HG02642 (cell line): ENCODE results near the gene SIRT7.
"Not testable (repeated sequence)": the region's sequence is repeated elsewhere in the genome, so short reads cannot be mapped to it uniquely, and the experiment has no call there.

Experiments
- ATAC-seq: cut with Tn5 transposase; IDR thresholded peaks from one replicate; pipeline ENCODE4 v1.9.1; 2021; ENCODE audit warnings: mild to moderate bottlenecking; ENCODE audit not compliant: unreplicated experiment, poor library complexity

SIRT7 gene

DNA sequence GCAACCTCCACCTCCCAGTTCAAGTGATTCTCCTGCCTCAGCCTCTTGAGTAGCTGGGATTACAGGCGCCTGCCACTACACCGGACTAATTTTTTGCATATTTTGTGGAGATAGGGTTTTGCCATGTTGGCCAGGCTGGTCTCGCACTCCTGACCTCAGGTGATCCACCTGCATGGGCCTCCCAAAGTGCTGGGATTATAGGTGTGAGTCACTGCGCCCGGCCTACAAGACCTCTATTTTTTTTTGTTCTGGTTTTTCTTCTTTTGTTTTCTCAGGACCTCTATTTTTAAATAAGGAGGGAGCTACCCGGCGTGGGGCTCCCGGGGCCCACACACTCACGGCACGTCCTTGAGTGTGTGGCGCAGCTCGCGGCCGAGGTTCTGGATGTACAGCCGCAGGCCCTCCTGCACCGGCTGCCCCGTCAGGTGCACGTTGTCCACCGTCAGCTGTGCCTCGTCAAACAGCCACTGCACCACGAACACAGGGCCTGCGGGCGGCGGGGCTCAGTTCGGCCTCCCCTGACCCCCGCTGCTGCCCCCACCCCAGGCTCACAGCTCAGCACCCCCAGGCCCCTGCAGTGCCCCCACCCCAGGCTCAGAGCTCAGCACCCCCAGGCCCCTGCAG is 37.2 kb upstream of the SIRT7 start:
- ATAC-seq, result no peak

DNA sequence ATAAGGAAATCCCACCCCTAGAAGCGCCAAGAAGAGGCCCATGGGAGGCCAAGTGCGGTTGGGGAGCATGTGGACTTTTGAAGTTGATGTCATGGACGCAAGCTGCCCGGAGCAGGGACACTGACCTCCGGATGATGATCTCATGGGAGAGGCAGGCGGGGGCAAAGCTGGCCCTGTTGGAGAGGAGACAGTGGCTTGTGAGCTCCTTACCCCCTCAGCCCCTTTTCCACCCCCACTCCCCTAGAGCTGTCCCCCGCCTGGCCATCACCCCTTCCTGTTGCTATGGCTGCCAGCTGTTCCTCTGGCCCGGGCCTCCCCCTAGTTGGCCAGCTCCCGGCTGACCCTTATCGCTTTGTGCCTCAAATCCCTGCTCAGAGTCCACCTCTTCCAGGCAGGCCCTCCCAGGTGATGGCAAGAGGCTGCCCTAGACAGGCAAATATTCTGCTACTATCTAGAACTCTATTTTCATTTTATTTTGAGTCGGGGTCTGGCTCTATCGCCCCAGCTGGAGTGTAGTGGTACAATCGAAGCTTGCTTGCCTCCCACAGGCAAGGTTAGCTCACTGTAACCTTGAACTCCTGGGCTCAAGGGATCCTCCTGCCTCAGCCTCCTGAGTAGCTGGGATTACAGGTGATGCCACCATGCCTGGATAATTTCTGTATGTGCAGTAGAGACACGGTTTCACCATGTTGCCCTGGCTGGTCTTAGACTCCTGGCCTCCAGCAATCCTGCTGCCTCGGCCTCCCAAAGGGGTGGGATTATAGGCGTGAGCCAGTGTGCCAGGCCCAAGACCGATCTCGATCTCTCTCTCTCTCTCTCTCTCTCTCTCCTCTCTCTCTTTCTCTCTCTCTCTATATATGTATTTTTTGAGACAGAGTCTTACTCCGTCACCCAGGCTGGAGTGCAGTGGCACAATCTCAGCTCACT is 36.4 kb upstream of the SIRT7 start:
- ATAC-seq, result no peak

DNA sequence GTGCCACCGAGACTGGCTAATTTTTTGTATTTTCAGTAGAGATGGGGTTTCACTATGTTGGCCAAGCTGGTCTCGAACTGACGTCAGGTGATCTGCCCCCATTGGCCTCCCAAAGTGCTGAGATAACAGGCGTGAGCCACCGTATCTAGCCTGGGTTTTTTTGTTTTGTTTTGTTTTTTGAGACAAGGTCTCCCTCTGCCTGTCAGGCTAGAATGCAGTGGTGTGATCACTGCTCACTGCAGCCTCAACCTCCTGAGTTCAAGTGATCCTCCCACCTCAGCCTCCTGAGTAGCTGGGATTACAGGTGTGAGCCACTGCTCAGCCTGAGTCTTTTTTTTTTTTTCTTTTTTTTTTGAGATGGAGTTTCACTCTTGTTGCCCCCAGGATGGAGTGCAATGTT is 35.5 kb upstream of the SIRT7 start:
- ATAC-seq, result not testable (repeated sequence)

DNA sequence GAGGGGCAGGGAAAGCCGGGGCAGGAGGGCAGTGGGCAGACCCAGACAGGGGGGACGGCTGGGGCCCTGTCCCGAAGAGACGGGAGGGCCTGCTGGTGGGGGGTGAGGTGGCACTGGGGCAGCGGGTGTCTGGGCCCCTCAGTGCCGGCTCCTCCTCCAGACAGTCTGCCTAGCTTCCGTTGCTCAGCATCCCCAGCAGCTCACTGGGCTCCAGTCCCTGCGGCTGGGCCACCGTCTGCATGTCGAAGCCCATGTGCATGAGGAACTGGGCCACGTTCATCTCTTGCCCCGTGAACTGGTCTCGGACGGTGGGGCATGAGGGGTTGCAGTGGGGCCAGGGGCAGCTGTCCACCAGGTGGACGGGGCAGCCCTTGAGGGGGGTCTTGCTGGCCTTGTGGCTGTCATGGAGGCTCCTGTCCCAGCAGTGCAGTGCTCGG is 34.8 kb upstream of the SIRT7 start:
- no peak for ATAC-seq

DNA sequence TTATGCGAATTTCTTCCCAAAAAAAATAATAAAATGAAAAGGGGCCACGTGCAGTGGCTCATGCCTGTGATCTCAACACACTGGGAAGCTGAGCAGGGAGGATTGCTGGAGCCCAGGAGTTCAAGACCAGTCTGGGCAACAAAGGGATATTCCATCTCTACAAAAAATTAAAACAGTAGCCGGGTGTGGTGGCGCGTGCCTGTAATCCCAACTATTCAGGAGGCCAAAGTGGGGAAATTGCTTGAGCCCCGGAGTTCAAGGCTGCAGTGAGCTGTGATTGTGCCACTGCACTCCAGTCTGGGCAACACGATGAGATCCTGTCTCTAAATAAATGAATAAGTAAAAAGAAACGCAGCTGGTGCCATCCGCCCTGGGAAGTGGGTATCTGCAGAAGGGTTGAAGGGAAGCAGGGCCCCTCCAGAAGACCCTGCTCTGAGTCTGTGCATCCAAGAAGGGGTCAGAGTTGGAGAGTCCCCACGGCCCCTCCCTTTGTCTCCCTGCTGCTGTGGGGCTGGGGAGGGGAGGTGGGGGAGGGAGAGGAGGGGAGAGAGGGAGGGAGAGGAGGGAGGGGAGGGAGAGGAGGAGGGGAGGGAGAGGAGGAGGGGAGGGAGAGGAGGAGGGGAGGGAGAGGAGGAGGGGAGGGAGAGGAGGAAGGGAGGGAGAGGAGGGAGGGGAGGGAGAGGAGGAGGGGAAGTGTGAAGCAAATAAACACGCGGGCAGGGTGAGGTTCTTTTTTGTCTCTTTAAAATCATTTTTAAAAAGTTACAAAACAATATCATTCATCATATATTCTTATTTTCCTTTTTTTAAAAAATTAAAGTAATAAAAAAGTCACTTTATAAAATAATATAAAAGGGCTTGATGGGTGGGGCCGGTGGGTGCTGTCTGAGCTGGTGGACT is 34.1 kb upstream of the SIRT7 start:
- ATAC-seq, result no peak

DNA sequence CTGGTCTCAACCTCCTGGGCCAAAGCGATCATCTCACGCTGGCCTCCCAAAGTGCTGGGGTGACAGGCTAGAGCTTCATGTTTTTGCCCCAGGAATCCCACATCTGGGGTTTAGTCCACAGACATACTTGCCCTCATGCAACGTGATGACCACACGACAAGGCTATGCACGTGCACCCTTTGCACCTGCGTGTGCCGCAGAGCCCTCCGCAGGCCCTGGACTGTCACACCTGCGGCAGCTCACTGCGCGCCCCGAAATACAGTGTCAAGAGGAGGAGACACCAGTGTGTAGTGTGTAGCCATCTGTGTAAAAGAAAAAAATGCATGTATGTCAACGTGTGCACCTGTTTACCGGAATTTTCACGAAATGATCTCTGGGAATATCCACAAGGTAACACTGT is 32.5 kb upstream of the SIRT7 start:
- ATAC-seq, result no peak

DNA sequence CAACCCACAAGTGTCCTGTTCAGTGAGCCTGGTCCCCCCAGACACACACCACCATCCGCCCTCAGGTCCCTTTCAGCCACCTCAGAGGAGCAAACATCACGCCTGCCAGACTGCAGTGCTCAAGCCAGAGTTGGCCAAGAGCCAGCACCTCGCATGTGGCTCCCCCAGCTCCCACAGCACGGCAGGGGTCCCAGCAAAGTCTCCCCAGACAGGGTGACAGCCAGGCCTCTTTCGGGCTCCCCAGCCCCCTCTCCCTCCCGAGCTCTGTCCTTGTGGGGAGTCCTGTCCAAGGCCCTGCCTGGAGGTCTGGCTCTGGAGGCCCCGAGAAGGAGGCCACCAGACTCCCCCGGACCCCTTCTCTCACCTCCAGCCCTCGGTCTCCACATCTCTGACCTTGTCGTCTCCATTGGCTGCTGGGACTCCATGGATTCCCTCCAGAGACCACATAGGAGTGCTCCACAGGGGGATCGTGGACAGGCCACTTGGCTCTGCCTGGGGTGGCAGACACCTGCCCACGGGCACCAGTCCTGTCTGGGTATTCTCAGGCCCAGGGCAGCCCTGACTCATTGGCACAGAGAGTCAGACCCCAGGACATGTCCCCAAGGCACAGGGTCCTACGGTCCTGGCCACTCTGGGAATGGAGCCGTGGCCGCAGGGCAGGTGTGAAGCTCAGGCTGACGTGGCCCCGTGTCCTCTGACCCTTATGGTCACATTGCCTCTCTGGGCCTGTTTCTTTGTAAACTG is 30.8 kb upstream of the SIRT7 start:
- no peak for ATAC-seq

DNA sequence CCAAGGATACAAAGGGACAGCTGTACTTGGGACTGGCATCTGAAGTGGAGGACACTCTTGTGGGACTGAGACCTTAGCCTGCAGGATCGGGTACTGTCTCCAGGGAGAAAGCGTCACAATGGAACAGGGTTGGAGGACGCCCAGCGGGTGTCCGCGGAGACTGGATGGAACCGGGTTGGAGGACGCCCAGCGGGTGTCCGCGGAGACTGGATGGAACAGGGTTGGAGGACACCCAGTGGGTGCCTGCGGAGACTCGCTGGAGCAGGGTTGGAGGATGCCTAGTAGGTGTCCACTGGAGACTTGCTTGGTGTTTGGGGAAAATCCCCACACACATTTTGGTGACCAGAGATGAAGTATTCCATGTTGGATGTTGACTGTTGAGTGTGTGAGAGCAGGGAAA is 29.2 kb upstream of the SIRT7 start, which contains the start of gene MYADML2:
TSS of gene MYADML2 (minus strand) at position 45 of the 400 bp plus-strand sequence. CDS start 5,492 bp downstream, outside the sequence.
- ATAC-seq, result no peak

DNA sequence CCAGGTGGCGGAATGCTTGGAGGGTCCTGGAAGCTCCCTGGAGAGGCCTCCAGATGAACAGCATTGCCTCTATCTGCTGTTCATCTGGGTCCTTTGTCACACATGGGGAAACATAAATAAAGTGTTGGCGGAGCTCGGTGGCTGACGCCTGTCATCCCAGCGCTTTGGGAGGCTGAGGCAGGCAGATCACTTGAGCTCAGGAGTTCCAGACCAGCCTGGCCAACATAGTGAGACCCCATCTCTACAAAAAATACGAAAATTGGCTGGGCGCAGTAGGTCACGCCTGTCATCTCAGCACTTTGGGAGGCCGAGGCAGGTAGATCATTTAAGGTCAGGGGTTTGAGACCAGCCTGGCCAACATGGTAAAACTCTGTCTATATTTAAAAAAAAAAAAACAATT is 26.9 kb upstream of the SIRT7 start:
- no peak for ATAC-seq

DNA sequence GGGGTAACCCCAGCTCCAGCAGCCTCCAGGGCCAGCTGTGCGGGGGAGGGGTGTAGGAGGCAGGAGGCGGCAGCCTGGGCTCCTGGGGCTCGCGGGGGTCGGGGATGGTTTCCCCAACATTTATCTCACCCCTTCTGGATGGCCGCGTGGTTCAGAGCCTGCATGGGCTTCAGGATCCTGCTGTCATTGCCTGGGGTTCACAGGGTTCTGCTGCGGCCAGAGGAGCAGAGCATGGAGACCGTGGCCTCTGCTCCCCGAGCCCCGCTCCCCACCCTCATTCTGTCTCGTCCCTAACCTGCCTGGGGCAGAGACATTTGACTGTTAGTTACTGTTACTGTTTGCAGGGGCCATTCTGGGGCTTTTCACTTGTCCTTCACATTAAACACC is 24.2 kb upstream of the SIRT7 start:
- no peak for ATAC-seq

DNA sequence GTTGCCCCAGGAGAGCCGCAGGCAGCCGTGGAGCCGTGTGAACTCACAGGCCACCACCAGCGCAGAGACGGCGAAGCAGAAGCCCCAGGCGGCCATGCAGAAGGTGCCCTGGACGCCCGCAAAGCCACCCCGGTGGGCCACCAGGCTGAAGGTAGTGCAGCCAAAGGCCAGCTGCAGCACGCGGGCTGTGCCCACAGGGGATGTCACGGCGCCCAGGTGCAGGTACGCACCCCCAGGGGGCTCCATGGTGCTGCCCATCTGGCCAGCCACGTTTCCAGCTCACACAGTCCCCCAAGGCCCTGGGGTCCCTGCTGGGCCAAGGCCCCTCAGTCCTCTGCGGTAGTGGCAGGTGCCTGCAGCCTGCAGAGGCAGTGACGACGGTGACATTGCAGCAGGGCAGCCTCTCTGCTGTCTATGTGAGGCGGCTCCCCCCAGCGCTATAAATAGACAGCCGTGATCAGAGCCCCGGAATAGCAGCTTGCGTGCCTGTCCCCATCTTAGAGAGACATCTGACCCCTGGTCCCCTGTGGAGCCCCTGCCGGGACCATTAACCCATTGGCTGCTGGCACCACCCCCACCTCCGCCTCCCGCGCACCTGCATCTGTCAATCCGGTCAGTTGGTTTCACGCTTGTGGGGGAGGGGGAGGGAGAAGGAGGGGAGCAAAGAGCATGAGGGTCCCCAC is 23.6 kb upstream of the SIRT7 start:
- ATAC-seq, result no peak

DNA sequence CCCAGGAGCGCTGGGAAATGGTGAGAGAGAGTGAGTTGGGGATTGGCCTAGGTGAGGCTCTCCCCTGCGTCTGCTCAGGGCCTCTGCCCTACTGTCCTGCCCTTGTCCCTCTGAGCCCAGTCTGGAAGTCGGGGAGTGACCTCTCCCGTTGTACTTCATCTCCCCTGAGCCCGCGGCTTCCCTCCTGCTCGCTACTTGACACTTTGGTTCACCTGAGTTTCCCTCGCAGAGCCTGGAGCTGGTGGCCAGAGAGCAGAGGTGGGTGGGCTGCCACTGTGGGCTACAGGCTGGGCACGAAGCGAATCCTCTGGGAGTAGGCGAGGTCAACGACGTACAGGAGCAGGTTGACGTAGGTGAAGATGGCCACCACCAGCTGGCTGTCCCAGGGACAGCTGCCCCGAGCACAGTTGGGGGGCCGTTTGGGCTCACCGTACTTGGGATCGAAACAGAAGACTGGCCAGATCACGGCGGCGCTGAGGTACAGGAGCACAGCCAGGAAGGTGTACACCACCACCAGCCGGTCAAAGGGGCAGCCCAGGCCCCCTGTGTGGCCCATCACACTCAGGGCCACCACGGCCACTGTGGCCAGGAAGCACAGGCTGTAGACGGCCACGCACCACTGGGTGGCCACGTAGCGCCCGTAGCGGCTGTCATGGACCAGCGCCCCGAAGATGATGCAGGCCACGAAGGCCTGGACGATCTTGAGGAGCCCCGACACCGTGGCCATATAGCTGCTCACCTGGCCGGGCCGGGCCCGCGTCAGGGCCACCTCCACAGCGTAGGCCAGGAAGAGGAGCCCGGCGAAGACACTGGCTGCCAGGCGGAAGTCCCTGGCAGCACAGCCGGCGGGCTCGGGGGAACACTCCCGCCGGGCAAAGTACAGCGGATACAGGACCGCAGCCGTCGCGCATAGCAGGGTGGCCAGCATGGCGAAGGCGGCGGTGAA is 22.8 kb upstream of the SIRT7 start:
- no peak for ATAC-seq

DNA sequence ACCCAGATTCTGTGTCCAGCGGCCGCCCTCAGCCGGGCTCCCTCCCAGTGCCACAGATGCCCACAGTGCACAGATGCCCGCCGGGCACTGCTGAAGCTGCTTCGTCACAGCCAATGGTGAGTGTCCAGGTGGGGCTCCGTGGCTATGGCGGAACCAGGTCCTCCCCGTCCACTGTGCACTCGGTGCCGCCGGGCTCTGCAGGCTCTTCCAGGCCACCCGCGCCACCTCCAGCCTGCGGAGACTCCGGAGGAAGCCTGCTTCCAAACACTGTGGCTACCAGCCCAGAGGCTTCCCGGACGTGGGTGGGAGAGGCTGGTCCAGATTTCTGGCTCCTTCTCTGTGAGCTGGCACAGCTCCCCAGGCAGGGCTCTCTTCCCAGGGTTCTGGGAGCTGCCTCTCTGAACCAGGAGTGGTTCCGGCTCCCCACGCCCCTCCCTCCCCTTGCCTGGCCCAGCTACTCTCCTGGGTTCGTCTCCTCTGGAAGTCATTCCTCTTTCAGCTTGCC is 22.0 kb upstream of the SIRT7 start:
- ATAC-seq, result no peak

DNA sequence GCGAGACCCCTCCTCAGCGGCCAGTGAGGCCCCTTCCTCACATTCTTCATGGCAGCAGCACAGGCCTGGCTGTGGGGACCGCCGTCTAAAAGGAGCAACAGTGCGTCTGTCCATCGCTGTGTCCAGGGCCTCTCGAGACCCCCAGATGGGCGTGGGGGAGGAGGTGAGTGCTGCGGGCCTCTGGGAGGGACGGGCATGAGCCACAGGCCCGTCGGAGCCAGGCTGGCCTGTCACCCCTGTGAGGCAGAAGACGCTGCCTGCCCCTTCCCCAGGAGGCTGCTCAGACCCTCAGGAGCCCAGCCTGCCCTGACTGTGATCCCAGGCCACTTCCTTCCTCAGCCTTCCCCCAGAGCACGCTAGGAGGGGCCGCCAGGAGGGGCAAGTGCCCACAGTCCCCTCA is 21.2 kb upstream of the SIRT7 start:
- no peak for ATAC-seq

DNA sequence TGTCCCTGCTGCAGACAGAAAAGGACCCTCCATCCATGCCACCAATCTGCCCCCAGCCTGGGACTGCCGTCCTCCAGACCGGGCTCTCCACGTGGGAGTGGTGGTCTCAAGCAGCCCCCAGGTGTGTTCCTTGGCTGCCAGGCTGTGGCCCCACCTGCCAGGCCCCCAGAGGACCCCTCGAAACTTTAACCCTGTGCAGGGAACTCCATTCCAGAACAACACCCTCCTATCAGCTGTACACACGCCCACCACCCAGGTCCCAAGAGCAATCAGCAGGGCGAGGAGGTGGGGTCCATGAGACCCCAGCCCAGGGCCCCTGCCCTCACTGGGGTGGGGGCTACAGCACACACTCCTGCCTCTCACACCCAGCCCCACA is 17.7 kb upstream of the SIRT7 start:
- no peak for ATAC-seq

DNA sequence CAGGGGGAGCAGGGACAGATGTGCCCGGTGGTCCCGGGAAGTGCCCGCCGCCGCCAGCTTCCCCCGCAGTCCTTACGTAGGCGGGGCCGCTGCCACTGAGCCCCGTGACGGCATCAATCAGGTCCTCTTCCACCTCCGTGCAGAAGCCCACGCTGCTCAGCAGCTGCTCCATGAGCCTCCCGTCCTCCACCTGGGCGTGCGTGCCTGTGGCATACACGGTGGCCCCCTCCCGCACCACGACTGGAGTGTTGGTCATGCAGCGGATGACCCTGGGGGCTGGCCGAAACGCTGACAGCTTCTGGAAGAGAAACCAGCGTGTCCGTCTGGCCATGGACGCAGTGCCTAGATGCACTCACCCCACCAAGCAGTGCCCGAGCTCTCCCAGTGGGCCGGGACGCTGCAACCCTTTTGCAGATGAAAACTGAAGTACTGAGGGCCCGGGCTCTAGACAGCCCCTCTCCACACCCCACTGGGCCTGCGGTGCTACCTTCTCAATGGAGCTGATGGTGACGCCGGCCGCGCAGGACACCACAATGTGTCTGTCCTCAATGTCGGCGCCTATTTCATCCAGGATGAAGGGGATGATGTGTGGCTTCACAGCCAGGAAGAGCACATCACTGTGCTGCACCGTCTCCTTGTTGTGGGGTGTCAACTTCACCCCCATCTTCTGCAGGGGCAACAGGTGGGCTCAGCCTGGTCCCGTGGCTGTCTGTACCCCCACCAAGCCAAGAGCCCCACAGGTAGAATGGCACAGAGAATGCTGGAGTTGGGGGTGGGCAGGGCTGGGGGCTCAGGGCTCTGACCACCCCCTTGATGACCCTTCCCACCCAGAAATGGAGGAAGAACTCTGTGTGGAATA is 17.1 kb upstream of the SIRT7 start:
- ATAC-seq, result no peak

DNA sequence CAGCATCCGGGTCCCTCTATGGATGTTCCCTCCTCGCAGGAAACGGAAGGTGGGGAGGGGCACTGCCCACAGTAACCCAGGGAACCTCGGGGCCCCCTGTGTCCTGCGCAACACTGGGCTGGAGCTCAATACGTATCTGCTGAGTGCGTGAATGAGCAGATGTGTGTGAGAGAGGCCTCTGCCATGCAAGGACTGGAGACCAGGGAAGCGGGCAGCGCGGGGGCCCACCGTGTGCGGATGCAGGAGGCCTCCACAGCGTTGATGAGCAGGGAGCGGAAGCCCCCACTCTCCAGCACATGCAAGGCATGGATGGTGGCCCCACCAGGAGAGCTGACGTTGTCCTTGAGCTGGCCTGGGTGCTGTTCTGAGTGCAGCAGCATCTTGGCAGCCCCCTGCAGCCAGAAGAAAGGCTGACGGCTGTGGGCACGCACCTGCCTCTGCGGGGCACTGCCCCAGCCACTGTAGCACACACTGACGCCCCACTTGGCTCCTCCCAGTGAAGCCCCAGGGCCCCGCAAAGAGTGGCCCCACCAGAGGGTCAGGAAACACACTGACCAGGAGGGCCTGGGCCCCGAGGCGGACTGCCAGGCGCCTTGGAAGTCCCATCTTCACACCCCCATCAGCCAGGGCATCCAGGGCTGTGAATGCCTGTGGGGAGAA is 16.3 kb upstream of the SIRT7 start:
- ATAC-seq, result no peak
